Smooth muscle cell (in vitro differentiated cells): ENCODE measurements around the gene NPC1. TPM values are rescaled to one million over a fixed set of nuclear protein-coding genes. Genes with fewer than 3 reads are reported as not detected.
"Not testable (repeated sequence)": the region's sequence is repeated elsewhere in the genome, so short reads cannot be mapped to it uniquely, and the experiment has no call there.

Source experiments
- DNase-seq: peaks from one replicate; lab custom pipeline; 2025; ENCODE audit not compliant: unreplicated experiment; lab: John Stamatoyannopoulos, UW
- H2AFZ ChIP-seq: fragments of 200-600 bp; sonication (generic); 2 replicates; pipeline ENCODE4 v1.6.0; 2016; ENCODE audit warnings: antibody characterized with exemption, low read depth, mild to moderate bottlenecking
- H3F3A ChIP-seq: fragments of 200-600 bp; sonication (generic); 2 replicates; pipeline ENCODE4 v1.6.0; 2017; ENCODE audit warnings: antibody characterized with exemption, low read depth
- H3K27ac ChIP-seq: fragments of 200-600 bp; sonication (generic); 2 replicates; pipeline ENCODE4 v1.5.1; 2016; ENCODE audit warnings: low read depth, mild to moderate bottlenecking
- H3K27me3 ChIP-seq: fragments of 200-600 bp; sonication (generic); 2 replicates; pipeline ENCODE4 v1.6.1; 2016; ENCODE audit warnings: low read depth, mild to moderate bottlenecking
- H3K36me3 ChIP-seq: fragments of 200-600 bp; sonication (generic); 2 replicates; pipeline ENCODE4 v1.5.1; 2016; ENCODE audit warnings: low read depth
- H3K4me1 ChIP-seq: fragments of 200-600 bp; sonication (generic); 2 replicates; pipeline ENCODE4 v1.5.1; 2016; ENCODE audit warnings: low read depth
- H3K4me2 ChIP-seq: fragments of 200-600 bp; sonication (generic); 2 replicates; pipeline ENCODE4 v1.6.0; 2016; ENCODE audit warnings: mild to moderate bottlenecking
- H3K4me3 ChIP-seq: fragments of 200-600 bp; sonication (generic); 2 replicates; pipeline ENCODE4 v1.5.1; 2016; ENCODE audit warnings: mild to moderate bottlenecking
- H3K79me2 ChIP-seq: fragments of 200-600 bp; sonication (generic); 2 replicates; pipeline ENCODE4 v1.6.0; 2016; ENCODE audit warnings: low read depth, mild to moderate bottlenecking
- H3K9ac ChIP-seq: fragments of 200-600 bp; sonication (generic); 2 replicates; pipeline ENCODE4 v1.6.0; 2016; ENCODE audit warnings: low read depth
- H3K9me3 ChIP-seq: fragments of 200-600 bp; sonication (generic); replicated peaks from 2 replicates; pipeline ENCODE4 v1.5.1; 2016; ENCODE audit warnings: low read depth
- H4K20me1 ChIP-seq: fragments of 200-600 bp; sonication (generic); 2 replicates; pipeline ENCODE4 v1.6.0; 2016; ENCODE audit warnings: low read depth
- CTCF ChIP-seq: fragments of 200-600 bp; sonication (generic); IDR thresholded peaks from 2 replicates; pipeline ENCODE4 v1.5.1; 2017; ENCODE audit warnings: borderline replicate concordance, mild to moderate bottlenecking, antibody characterized with exemption; ENCODE audit not compliant: insufficient read depth, poor library complexity, severe bottlenecking
- WGBS: methylation state at CpG from one replicate; pipeline ENCODE4 v1.1.7; 2016; ENCODE audit warnings: low lambda C conversion rate; 5-methylcytosine and 5-hydroxymethylcytosine counted together
- polyA plus RNA-seq: library from polyadenylated mRNA; unstranded; fragments of >200 nt; fragmentation: Nextera tagmentation; extraction: Ambion mirVana; gene quantifications from 2 replicates; pipeline ENCODE4 v1.2.1, GENCODE V29; 2016
- total RNA-seq: library from RNA; depleted of rRNA; stranded (reverse); fragments of >200 nt; gene quantifications from 2 replicates; pipeline ENCODE4 v1.2.3, GENCODE V29; 2014

Gene NPC1
- total and polyA plus RNA-seq, 2 experiments from 2014 or later = 29.9 to 55.5 TPM

- no peak overlapping the region for H3K4me3 ChIP-seq
- 47% methylated on average over 2 of the region's 2 CpGs for WGBS
- H3K4me1 ChIP-seq = peaks cover 5% of the 10 kb centered on the region
- peaks cover 36% of the 10 kb centered on the region for H3K27me3 ChIP-seq
- H3K79me2 ChIP-seq = no peaks in the 10 kb centered on the region
- H3F3A ChIP-seq = no peaks in the 10 kb centered on the region
- no peaks in the 10 kb centered on the region for H4K20me1 ChIP-seq
- no peak overlapping the region for H2AFZ ChIP-seq
- H3K9me3 ChIP-seq = no peaks in the 10 kb centered on the region
- no peak overlapping the region for H3K4me2 ChIP-seq
- no peaks in the 10 kb centered on the region for H3K36me3 ChIP-seq
- H3K9ac ChIP-seq = no peak overlapping the region
- TF ChIP-seq CTCF = no peak
- no peak for DNase-seq
- no peak overlapping the region for H3K27ac ChIP-seq
Observed at GRCh38 chr18:23616258-23616657, 30.0 kb upstream of the NPC1 start.

GRCh38 chr18:23614891-23615290 is 28.6 kb upstream of the NPC1 start:
- 90% methylated on average over 3 of the region's 3 CpGs for WGBS
- no peak overlapping the region for H3K9ac ChIP-seq

GRCh38 chr18:23614413-23614812 is 28.1 kb upstream of the NPC1 start:
- H3K79me2 ChIP-seq = no peaks in the 10 kb centered on the region
- peaks cover 17% of the 10 kb centered on the region for H3K27me3 ChIP-seq
- no peak overlapping the region for H3K4me3 ChIP-seq
- H3K9ac ChIP-seq = no peak overlapping the region
- H3K9me3 ChIP-seq = no peaks in the 10 kb centered on the region
- H3K4me2 ChIP-seq = no peak overlapping the region
- no peak for DNase-seq
- no peaks in the 10 kb centered on the region for H3K36me3 ChIP-seq
- WGBS = 89% methylated on average over 2 of the region's 2 CpGs
- no peak for TF ChIP-seq CTCF
- no peak overlapping the region for H3K27ac ChIP-seq
- no peak overlapping the region for H2AFZ ChIP-seq
- H3K4me1 ChIP-seq = peaks cover 2% of the 10 kb centered on the region
- no peaks in the 10 kb centered on the region for H3F3A ChIP-seq
- no peaks in the 10 kb centered on the region for H4K20me1 ChIP-seq

More at GRCh38 chr18:23614891-23615290, 28.6 kb upstream of the NPC1 start:
- no peaks in the 10 kb centered on the region for H4K20me1 ChIP-seq
- H3K9me3 ChIP-seq = no peaks in the 10 kb centered on the region
- peaks cover 22% of the 10 kb centered on the region for H3K27me3 ChIP-seq
- no peak for TF ChIP-seq CTCF
- no peak overlapping the region for H3K4me2 ChIP-seq
- peaks cover 5% of the 10 kb centered on the region for H3K4me1 ChIP-seq
- H3K79me2 ChIP-seq = no peaks in the 10 kb centered on the region
- no peaks in the 10 kb centered on the region for H3K36me3 ChIP-seq
- H2AFZ ChIP-seq = no peak overlapping the region
- no peak overlapping the region for H3K27ac ChIP-seq
- H3K4me3 ChIP-seq = no peak overlapping the region
- DNase-seq = no peak
- H3F3A ChIP-seq = no peaks in the 10 kb centered on the region

- not testable (repeated sequence) for H3K4me1 ChIP-seq, H3K4me3 ChIP-seq, H3F3A ChIP-seq, H3K27ac ChIP-seq, DNase-seq, H3K79me2 ChIP-seq, H2AFZ ChIP-seq, H3K9me3 ChIP-seq, H3K27me3 ChIP-seq, H4K20me1 ChIP-seq, H3K4me2 ChIP-seq, H3K9ac ChIP-seq, H3K36me3 ChIP-seq
- WGBS = 93% methylated on average over 7 of the region's 7 CpGs
Observed at GRCh38 chr18:23613091-23613475, 26.8 kb upstream of the NPC1 start.
